ENCODE data around the gene SLC12A4. TPM values are rescaled to one million over a fixed set of nuclear protein-coding genes. Genes with fewer than 3 reads are reported as not detected.

The SLC12A4 gene
- total and polyA plus RNA-seq, 2 experiments from 2014 or later, result 19.9 to 53.0 TPM

DNA sequence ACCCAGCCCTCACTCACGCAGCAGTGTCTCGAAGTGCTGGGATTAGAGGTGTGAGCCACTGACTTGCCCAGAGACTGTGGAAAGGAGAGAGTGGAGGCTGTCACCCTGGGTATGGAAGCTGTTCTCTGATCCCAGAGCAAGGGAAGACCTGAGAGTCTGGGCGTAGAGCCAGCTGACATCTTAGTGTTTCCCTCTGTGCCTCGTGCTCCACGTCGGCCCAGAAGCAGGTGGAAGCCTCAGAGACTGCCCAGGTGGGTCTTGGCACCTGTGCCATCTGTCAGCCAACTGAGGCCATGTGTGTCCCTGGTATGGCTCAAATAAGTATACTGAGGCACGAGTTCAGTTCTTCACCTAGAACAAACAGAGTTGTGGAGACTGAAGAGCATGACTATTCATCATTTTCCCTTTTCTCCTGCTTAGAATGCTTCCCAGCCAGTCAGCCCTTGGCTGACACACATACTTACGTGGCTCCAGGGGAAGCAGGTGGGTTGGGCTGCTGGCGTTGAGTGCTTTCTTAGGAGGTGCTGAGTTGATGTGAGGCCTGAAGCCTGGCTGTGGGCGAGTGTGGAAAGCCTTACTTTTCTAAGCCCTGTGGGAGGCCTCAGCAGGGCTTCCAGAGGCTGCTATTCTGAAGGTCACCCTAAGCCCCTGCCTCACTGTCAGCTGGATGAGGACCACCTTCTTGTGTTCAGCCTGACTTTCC lies 44.9 kb downstream of the SLC12A4 start:
- TF ChIP-seq EZH2 (IDR thresholded peaks at IDR 0.05; ENCODE audit: low read depth, unreplicated experiment), result no peak
- Histone ChIP-seq H3K4me1 (ENCODE audit: insufficient read depth) (peaks cover 6% of the 10 kb centered on the region; the same call in 1 of the 2 replicates), H3K36me3 (ENCODE audit: insufficient read depth) (no peaks in the 10 kb centered on the region), H3K27ac (ENCODE audit: low read depth) (no peak overlapping the region), H3K4me3 (no peak overlapping the region), H3K27me3 (ENCODE audit: insufficient read depth) (no peaks in the 10 kb centered on the region), H3K4me2 (no peak overlapping the region), H3K79me2 (replicated peaks; ENCODE audit: insufficient read depth) (no peaks in the 10 kb centered on the region), H2AFZ (no peak overlapping the region), H3K9me2 (ENCODE audit: insufficient read depth) (no peaks in the 10 kb centered on the region), H4K20me1 (replicated peaks; ENCODE audit: insufficient read depth) (no peaks in the 10 kb centered on the region; the same call in 1 of the 2 replicates), H3F3A (replicated peaks; ENCODE audit: low read depth) (0 out of 2 replicates have a peak, but pooled peaks cover 6% of the 10 kb centered on the region)
- ATAC-seq (no peak), DNase-seq (ENCODE audit: low spot score) (no peak)
- no peaks in the 10 kb centered on the region for H3K36me3 Mint-ChIP-seq (ENCODE audit: low read depth)
- H3K9me3 Mint-ChIP-seq, result no peaks in the 10 kb centered on the region
- H3K27me3 Mint-ChIP-seq (ENCODE audit: insufficient read depth, low read depth, poor library complexity), result peaks cover 12% of the 10 kb centered on the region
- peaks cover 19% of the 10 kb centered on the region for H3K4me1 Mint-ChIP-seq
- H3K4me3 Mint-ChIP-seq, result no peak overlapping the region; the same call in 2 of the 3 replicates
- H3K27ac Mint-ChIP-seq, result no peak overlapping the region

DNA sequence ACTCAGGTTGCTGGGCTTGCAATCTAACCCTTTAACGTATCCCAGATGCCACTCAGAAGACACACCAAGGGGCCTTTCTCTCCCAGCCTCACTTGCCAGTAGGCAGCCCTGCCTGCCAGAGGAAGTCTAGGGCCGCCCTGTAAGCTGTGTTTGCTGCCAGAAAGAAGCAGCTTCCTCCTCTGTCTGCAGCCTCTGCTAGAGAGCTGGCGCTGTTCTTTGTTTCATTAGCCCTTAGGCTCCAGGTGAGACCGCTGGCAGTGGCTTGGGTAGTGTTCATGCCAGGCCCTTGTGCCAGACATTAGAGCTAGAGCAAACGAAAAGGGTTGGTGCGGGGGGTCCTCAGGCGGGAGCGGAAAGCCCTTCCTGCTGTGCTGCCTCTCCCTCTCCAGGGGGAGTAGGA lies 45.7 kb downstream of the SLC12A4 start:
- Mint-ChIP-seq H3K27me3 (ENCODE audit: insufficient read depth, low read depth, poor library complexity) (peaks cover 12% of the 10 kb centered on the region), H3K4me3 (no peak overlapping the region; the same call in 2 of the 3 replicates), H3K9me3 (no peaks in the 10 kb centered on the region), H3K27ac (no peak overlapping the region), H3K4me1 (peaks cover 19% of the 10 kb centered on the region), H3K36me3 (ENCODE audit: low read depth) (no peaks in the 10 kb centered on the region; the same call in 2 of the 3 replicates)
- H2AFZ ChIP-seq, result no peak overlapping the region
- no peaks in the 10 kb centered on the region for H3K27me3 ChIP-seq (ENCODE audit: insufficient read depth)
- H3K79me2 ChIP-seq (replicated peaks; ENCODE audit: insufficient read depth), result no peaks in the 10 kb centered on the region
- no peaks in the 10 kb centered on the region for H3K36me3 ChIP-seq (ENCODE audit: insufficient read depth)
- no peak overlapping the region; the same call in 1 of the 2 replicates for H3K27ac ChIP-seq (ENCODE audit: low read depth)
- H3K9me2 ChIP-seq (ENCODE audit: insufficient read depth), result no peaks in the 10 kb centered on the region
- TF ChIP-seq EZH2phosphoT487 (IDR thresholded peaks at IDR 0.05; ENCODE audit: unreplicated experiment), result no peak
- TF ChIP-seq, protein P1, sequence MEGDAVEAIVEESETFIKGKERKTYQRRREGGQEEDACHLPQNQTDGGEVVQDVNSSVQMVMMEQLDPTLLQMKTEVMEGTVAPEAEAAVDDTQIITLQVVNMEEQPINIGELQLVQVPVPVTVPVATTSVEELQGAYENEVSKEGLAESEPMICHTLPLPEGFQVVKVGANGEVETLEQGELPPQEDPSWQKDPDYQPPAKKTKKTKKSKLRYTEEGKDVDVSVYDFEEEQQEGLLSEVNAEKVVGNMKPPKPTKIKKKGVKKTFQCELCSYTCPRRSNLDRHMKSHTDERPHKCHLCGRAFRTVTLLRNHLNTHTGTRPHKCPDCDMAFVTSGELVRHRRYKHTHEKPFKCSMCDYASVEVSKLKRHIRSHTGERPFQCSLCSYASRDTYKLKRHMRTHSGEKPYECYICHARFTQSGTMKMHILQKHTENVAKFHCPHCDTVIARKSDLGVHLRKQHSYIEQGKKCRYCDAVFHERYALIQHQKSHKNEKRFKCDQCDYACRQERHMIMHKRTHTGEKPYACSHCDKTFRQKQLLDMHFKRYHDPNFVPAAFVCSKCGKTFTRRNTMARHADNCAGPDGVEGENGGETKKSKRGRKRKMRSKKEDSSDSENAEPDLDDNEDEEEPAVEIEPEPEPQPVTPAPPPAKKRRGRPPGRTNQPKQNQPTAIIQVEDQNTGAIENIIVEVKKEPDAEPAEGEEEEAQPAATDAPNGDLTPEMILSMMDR (conservative IDR thresholded peaks at IDR 0.05; ENCODE audit: low read depth in 2 of 2), result no peak; a peak in 1 of 4 replicates
- 0 out of 2 replicates have a peak, but pooled peaks cover 6% of the 10 kb centered on the region for H3F3A ChIP-seq (replicated peaks; ENCODE audit: low read depth)
- peaks cover 6% of the 10 kb centered on the region; the same call in 1 of the 2 replicates for H3K4me1 ChIP-seq (ENCODE audit: insufficient read depth)
- ATAC-seq, result peak; percentile 14
- H3K4me2 ChIP-seq, result no peak overlapping the region
- H3K4me3 ChIP-seq, result no peak overlapping the region
- DNase-seq (ENCODE audit: low spot score), result no peak
- H4K20me1 ChIP-seq (replicated peaks; ENCODE audit: insufficient read depth), result no peaks in the 10 kb centered on the region; the same call in 1 of the 2 replicates

DNA sequence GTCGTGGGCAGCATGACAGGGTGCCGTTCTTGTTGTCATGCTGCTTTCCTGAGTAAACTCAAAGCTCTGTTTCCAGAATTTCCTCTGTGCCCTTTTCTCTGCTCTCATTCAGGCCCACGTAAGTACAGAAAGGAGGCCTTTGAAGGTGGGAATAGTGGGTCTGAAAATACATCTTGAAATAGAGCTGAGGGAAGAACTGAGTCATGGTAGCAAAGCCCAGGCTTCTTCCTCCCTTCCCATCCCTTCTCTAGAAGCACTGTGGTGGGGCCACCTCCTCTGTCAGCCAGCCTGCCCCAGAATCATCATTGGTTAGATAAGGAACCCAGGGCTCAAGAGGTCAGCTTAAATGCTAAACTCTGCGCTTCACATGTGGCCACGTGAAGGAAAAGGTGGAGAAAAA lies 46.2 kb downstream of the SLC12A4 start:
- H3K4me1 ChIP-seq (ENCODE audit: insufficient read depth), result peaks cover 6% of the 10 kb centered on the region; the same call in 1 of the 2 replicates
- H3K27ac Mint-ChIP-seq, result peak overlapping the region; percentile 16; the same call in 1 of the 2 replicates
- TF ChIP-seq CREB1 (CRISPR knock-in tag; IDR thresholded peaks at IDR 0.05; ENCODE audit: low read depth) (no peak), JUNB (IDR thresholded peaks at IDR 0.05; ENCODE audit: unreplicated experiment) (no peak), NANOG (IDR thresholded peaks at IDR 0.05; ENCODE audit: borderline replicate concordance) (no peak), EZH2phosphoT487 (IDR thresholded peaks at IDR 0.05; ENCODE audit: unreplicated experiment) (no peak), EZH2 (IDR thresholded peaks at IDR 0.05; ENCODE audit: low read depth, unreplicated experiment) (no peak)
- TF ChIP-seq, protein P2, sequence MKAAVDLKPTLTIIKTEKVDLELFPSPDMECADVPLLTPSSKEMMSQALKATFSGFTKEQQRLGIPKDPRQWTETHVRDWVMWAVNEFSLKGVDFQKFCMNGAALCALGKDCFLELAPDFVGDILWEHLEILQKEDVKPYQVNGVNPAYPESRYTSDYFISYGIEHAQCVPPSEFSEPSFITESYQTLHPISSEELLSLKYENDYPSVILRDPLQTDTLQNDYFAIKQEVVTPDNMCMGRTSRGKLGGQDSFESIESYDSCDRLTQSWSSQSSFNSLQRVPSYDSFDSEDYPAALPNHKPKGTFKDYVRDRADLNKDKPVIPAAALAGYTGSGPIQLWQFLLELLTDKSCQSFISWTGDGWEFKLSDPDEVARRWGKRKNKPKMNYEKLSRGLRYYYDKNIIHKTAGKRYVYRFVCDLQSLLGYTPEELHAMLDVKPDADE (IDR thresholded peaks at IDR 0.05), result no peak
- TF ChIP-seq, protein P3, sequence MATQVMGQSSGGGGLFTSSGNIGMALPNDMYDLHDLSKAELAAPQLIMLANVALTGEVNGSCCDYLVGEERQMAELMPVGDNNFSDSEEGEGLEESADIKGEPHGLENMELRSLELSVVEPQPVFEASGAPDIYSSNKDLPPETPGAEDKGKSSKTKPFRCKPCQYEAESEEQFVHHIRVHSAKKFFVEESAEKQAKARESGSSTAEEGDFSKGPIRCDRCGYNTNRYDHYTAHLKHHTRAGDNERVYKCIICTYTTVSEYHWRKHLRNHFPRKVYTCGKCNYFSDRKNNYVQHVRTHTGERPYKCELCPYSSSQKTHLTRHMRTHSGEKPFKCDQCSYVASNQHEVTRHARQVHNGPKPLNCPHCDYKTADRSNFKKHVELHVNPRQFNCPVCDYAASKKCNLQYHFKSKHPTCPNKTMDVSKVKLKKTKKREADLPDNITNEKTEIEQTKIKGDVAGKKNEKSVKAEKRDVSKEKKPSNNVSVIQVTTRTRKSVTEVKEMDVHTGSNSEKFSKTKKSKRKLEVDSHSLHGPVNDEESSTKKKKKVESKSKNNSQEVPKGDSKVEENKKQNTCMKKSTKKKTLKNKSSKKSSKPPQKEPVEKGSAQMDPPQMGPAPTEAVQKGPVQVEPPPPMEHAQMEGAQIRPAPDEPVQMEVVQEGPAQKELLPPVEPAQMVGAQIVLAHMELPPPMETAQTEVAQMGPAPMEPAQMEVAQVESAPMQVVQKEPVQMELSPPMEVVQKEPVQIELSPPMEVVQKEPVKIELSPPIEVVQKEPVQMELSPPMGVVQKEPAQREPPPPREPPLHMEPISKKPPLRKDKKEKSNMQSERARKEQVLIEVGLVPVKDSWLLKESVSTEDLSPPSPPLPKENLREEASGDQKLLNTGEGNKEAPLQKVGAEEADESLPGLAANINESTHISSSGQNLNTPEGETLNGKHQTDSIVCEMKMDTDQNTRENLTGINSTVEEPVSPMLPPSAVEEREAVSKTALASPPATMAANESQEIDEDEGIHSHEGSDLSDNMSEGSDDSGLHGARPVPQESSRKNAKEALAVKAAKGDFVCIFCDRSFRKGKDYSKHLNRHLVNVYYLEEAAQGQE (IDR thresholded peaks at IDR 0.05; ENCODE audit: unreplicated experiment), result no peak
- TF ChIP-seq, protein P1 (conservative IDR thresholded peaks at IDR 0.05; ENCODE audit: low read depth in 2 of 2), result no peak

More for the DNA sequence above, 46.2 kb downstream of the SLC12A4 start:
- Mint-ChIP-seq H3K4me1 (peaks cover 19% of the 10 kb centered on the region), H3K9me3 (no peaks in the 10 kb centered on the region), H3K27me3 (ENCODE audit: insufficient read depth, low read depth, poor library complexity) (peaks cover 12% of the 10 kb centered on the region), H3K36me3 (ENCODE audit: low read depth) (no peaks in the 10 kb centered on the region; the same call in 2 of the 3 replicates), H3K4me3 (no peak overlapping the region)
- Histone ChIP-seq H3K9me2 (ENCODE audit: insufficient read depth) (no peaks in the 10 kb centered on the region), H3K79me2 (replicated peaks; ENCODE audit: insufficient read depth) (no peaks in the 10 kb centered on the region), H3K4me2 (no peak overlapping the region), H4K20me1 (replicated peaks; ENCODE audit: insufficient read depth) (no peaks in the 10 kb centered on the region; the same call in 1 of the 2 replicates), H2AFZ (no peak overlapping the region), H3F3A (replicated peaks; ENCODE audit: low read depth) (0 out of 2 replicates have a peak, but pooled peaks cover 6% of the 10 kb centered on the region), H3K27ac (ENCODE audit: low read depth) (no peak overlapping the region; the same call in 1 of the 2 replicates), H3K4me3 (no peak overlapping the region), H3K36me3 (ENCODE audit: insufficient read depth) (no peaks in the 10 kb centered on the region), H3K27me3 (ENCODE audit: insufficient read depth) (no peaks in the 10 kb centered on the region)
- no peak for DNase-seq (ENCODE audit: low spot score)
- no peak for ATAC-seq
